HEK293 (cell line): ENCODE data around the gene NAXE.

Experiments used
- ZNF530 ChIP-seq: fragments of 450-650 bp; formaldehyde crosslinking; IDR thresholded peaks from 2 replicates; pipeline ENCODE4 v1.5.1; 2016; ENCODE audit warnings: low read depth, missing biosample characterization, missing genetic modification characterization
- TF ChIP-seq, protein P1 (sequence below): fragments of 450-650 bp; formaldehyde crosslinking; IDR thresholded peaks from 2 replicates; pipeline ENCODE4 v1.5.1; 2016; ENCODE audit warnings: missing biosample characterization, missing genetic modification characterization

DNA sequence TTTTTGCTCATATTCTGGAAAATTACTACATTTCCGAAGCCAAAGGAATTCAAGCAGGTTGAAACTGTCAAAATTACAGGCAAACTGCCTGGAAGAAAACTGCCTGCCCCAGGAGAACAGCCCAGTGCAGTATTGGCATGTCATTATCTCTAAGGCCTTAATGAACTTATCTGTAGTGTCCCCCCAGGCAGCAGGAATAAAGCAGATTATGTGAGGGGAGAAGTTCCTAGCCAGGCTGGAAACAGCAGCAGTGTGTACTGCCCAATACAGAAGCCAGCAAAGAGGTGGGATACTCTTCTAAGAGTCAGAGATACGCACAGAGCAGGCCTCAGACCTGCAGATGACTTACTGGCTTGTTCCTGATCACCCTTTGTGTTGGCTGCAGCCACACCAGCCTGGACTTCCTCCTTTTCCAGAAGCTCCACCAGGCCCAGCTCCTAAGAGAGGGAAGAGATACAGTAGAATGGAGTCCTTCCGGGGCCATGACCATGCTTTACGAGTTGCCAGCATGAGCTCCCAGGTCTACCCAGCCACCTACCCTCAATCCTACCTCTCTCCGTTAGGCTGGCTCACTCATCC, 30.9 kb upstream of the NAXE start:
- TF ChIP-seq ZNF530 (tag by site-specific recombination): no peak
- TF ChIP-seq, protein P1, sequence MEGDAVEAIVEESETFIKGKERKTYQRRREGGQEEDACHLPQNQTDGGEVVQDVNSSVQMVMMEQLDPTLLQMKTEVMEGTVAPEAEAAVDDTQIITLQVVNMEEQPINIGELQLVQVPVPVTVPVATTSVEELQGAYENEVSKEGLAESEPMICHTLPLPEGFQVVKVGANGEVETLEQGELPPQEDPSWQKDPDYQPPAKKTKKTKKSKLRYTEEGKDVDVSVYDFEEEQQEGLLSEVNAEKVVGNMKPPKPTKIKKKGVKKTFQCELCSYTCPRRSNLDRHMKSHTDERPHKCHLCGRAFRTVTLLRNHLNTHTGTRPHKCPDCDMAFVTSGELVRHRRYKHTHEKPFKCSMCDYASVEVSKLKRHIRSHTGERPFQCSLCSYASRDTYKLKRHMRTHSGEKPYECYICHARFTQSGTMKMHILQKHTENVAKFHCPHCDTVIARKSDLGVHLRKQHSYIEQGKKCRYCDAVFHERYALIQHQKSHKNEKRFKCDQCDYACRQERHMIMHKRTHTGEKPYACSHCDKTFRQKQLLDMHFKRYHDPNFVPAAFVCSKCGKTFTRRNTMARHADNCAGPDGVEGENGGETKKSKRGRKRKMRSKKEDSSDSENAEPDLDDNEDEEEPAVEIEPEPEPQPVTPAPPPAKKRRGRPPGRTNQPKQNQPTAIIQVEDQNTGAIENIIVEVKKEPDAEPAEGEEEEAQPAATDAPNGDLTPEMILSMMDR (tag by site-specific recombination): no peak
